Right ventricle myocardium inferior (tissue), 1 donor: ENCODE data around the gene FGGY. TPM values are rescaled to one million over a fixed set of nuclear protein-coding genes. Genes with fewer than 3 reads are reported as not detected.

Source experiments
- ATAC-seq: fragments of 200-7000 bp; cut with Tn5 transposase; one replicate; pipeline ENCODE4 v1.9.1; 2020; ENCODE audit warnings: mild to moderate bottlenecking, moderate library complexity
- DNase-seq: peaks from one replicate; pipeline ENCODE4 v3.0.0; 2021; ENCODE audit errors: missing footprints
- intact Hi-C: fragments of 100-400 bp; cut with DNase I; formaldehyde crosslinking; loops from one replicate; pipeline ENCODE4 v1.11.0; 2022
- total RNA-seq: library from RNA; stranded (reverse); fragmentation: NEBNext Ultra II Directional; extraction: Animal tissue kit (Norgen Biotek cat#: 25700); gene quantifications from one replicate; pipeline ENCODE4 v1.2.1, GENCODE V29; 2021
- donor health status: DM: no; HTN: yes; CAD: no; lungs with severe emphysema.

FGGY gene
- total RNA-seq, 1 donor from 2014 or later: 28.5 TPM

- ATAC-seq (peak; percentile 71), DNase-seq (peak; percentile 59)
- intact Hi-C loops: no loop called here
These were observed 64.9 kb downstream of the FGGY start for GRCh38 chr1:59361766-59362165.

- no peak for ATAC-seq
These were observed 67.1 kb downstream of the FGGY start for GRCh38 chr1:59364037-59364436.

GRCh38 chr1:59366346-59366745 is 69.5 kb downstream of the FGGY start:
- ATAC-seq (no peak), DNase-seq (no peak)
- intact Hi-C loops: no loop called here

More at GRCh38 chr1:59364037-59364436, 67.1 kb downstream of the FGGY start:
- intact Hi-C loops: no loop called here
- DNase-seq: no peak

GRCh38 chr1:59367301-59368007 is 70.6 kb downstream of the FGGY start:
- peak; percentile 97 for ATAC-seq
- peak; percentile 88 for DNase-seq
- intact Hi-C loops: no loop called here

- DNase-seq: no peak
- peak; percentile 33 for ATAC-seq
- intact Hi-C loops: no loop called here
These were observed 71.2 kb downstream of the FGGY start for GRCh38 chr1:59368008-59368670.

GRCh38 chr1:59375321-59376220 is 78.7 kb downstream of the FGGY start:
- DNase-seq (no peak), ATAC-seq (no peak)
- intact Hi-C loops: no loop called here

GRCh38 chr1:59377350-59377904 is 80.5 kb downstream of the FGGY start:
- ATAC-seq: no peak
- DNase-seq: no peak
- intact Hi-C loops: no loop called here

GRCh38 chr1:59378621-59379370 is 81.9 kb downstream of the FGGY start:
- DNase-seq: no peak
- ATAC-seq: no peak
- intact Hi-C loops: no loop called here

- intact Hi-C loops: no loop called here
- ATAC-seq (no peak), DNase-seq (no peak)
These were observed 82.5 kb downstream of the FGGY start for GRCh38 chr1:59379371-59379728.

GRCh38 chr1:59383963-59384362 is 87.1 kb downstream of the FGGY start:
- ATAC-seq: no peak
- no peak for DNase-seq
- intact Hi-C loops: no loop called here

GRCh38 chr1:59384443-59384842 is 87.5 kb downstream of the FGGY start:
- ATAC-seq (no peak), DNase-seq (no peak)
- intact Hi-C loops: no loop called here

- intact Hi-C loops: no loop called here
These were observed 91.3 kb downstream of the FGGY start for GRCh38 chr1:59388191-59388590.

GRCh38 chr1:59389847-59390246 is 93.0 kb downstream of the FGGY start:
- no peak for ATAC-seq
- intact Hi-C loops: loop anchor here (5.0 kb wide), 3 partner anchors 37 to 367 kb away; no protein-coding TSS in a partner anchor
- DNase-seq: no peak

More at GRCh38 chr1:59388191-59388590, 91.3 kb downstream of the FGGY start:
- DNase-seq (no peak), ATAC-seq (no peak)

- ATAC-seq (no peak), DNase-seq (no peak)
- intact Hi-C loops: loop anchor here (5.0 kb wide), 3 partner anchors 37 to 367 kb away; no protein-coding TSS in a partner anchor
These were observed 93.4 kb downstream of the FGGY start for GRCh38 chr1:59390307-59390706.

GRCh38 chr1:59391212-59392179 is 94.6 kb downstream of the FGGY start:
- ATAC-seq (no peak), DNase-seq (no peak)
- intact Hi-C loops: loop anchor here (5.0 kb wide), 3 partner anchors 36 to 366 kb away; no protein-coding TSS in a partner anchor

GRCh38 chr1:59393211-59394180 is 96.6 kb downstream of the FGGY start:
- ATAC-seq (peak; percentile 92), DNase-seq (peak; percentile 79)
- intact Hi-C loops: loop anchor here (5.0 kb wide), 3 partner anchors 34 to 364 kb away; no protein-coding TSS in a partner anchor
